Activated naive CD8-positive, alpha-beta T cell treated with anti-CD3 and anti-CD28 coated beads, Interleukin-2, amount 50 U/mL, for 24 hours (primary cell): ENCODE data around the gene WDR38.
A peak's percentile ranks its signal among the peaks of the same experiment; 100 is the strongest.

Experiments used
- ATAC-seq: fragments of 150-1000 bp; cut with Tn5 transposase; one replicate; pipeline ENCODE4 v1.10.0; 2021
- DNase-seq: peaks from one replicate; pipeline ENCODE4 v3.0.0; 2021
- H3K27ac Mint-ChIP-seq: one replicate; pipeline ENCODE4 v1.8.0; 2021; ENCODE audit warnings: mild to moderate bottlenecking, mixed read lengths
- H3K27me3 Mint-ChIP-seq: one replicate; pipeline ENCODE4 v1.8.0; 2021; ENCODE audit warnings: mixed read lengths
- H3K36me3 Mint-ChIP-seq: one replicate; pipeline ENCODE4 v1.8.0; 2021; ENCODE audit warnings: low read depth, mixed read lengths
- H3K4me1 Mint-ChIP-seq: one replicate; pipeline ENCODE4 v1.8.0; 2021; ENCODE audit warnings: mixed read lengths
- H3K4me3 Mint-ChIP-seq: one replicate; pipeline ENCODE4 v1.8.0; 2021; ENCODE audit warnings: mild to moderate bottlenecking, moderate library complexity, mixed read lengths
- H3K9me3 Mint-ChIP-seq: one replicate; pipeline ENCODE4 v1.8.0; 2021; ENCODE audit warnings: mixed read lengths

Gene WDR38, protein sequence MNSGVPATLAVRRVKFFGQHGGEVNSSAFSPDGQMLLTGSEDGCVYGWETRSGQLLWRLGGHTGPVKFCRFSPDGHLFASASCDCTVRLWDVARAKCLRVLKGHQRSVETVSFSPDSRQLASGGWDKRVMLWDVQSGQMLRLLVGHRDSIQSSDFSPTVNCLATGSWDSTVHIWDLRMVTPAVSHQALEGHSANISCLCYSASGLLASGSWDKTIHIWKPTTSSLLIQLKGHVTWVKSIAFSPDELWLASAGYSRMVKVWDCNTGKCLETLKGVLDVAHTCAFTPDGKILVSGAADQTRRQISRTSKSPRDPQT

GRCh38 chr9:124852829-124853531, at the start of gene WDR38:
Gene WDR38 (plus strand): TSS chr9:124853460. CDS start chr9:124853532, 72 bp downstream.
- H3K27ac Mint-ChIP-seq: peak within 1 kb of the TSS; percentile 22
- H3K27me3 Mint-ChIP-seq: peaks cover 13% of the 10 kb centered on the region
- H3K4me3 Mint-ChIP-seq: peak within 1 kb of the TSS; percentile 50
- DNase-seq: peak; percentile 82
- H3K4me1 Mint-ChIP-seq: peaks cover 14% of the 10 kb centered on the region
- ATAC-seq: peak; percentile 82
- H3K9me3 Mint-ChIP-seq: no peaks in the 10 kb centered on the region
- H3K36me3 Mint-ChIP-seq: peaks cover 12% of the 10 kb centered on the region

DNA sequence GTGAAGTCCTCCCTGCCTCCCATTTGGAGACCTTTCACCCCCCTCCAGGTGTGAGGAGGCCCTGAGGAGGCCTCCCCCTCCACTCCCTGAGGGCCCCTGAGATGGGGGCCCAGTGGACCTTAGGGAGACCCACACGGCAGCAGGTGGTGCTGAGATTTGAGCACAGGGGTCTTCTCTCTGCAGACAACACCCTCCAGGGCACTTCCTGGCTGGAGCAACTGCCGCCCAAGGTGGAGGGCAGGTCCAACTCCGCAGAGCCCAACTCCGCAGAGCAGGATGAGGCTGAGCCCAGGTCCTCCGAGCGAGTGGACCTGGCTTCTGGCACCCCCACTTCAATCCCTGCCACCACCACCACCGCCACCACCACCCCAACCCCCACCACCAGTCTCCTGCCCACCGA, 49.3 kb upstream of the WDR38 start:
- no peaks in the 10 kb centered on the region for H3K36me3 Mint-ChIP-seq
- H3K9me3 Mint-ChIP-seq: no peaks in the 10 kb centered on the region
- peaks cover 8% of the 10 kb centered on the region for H3K4me1 Mint-ChIP-seq
- peaks cover 2% of the 10 kb centered on the region for H3K27me3 Mint-ChIP-seq
- no peak overlapping the region for H3K27ac Mint-ChIP-seq
- ATAC-seq (no peak), DNase-seq (no peak)
- no peak overlapping the region for H3K4me3 Mint-ChIP-seq

DNA sequence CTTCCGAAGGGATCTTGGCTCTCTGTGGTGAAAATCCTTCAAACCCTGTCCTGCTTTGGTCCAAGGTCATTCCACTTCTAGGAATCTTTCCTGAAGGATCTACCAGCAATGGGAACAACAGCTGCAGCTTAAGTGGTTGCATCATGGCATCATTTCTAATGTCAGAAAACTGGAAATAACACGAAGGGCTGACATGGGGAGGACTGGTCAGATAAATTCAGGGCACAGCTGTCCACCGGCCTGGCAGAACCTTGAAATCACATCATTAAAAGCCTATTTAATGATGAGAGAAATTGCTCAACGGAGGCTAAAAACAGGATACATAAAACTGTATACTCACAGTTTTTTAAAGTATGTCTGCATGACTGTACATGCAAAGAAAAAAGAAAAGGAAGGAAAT, 48.1 kb upstream of the WDR38 start:
- Mint-ChIP-seq H3K4me3 (no peak overlapping the region), H3K27ac (no peak overlapping the region), H3K27me3 (peaks cover 2% of the 10 kb centered on the region), H3K9me3 (no peaks in the 10 kb centered on the region), H3K4me1 (peaks cover 6% of the 10 kb centered on the region), H3K36me3 (no peaks in the 10 kb centered on the region)
- DNase-seq (no peak), ATAC-seq (no peak)

DNA sequence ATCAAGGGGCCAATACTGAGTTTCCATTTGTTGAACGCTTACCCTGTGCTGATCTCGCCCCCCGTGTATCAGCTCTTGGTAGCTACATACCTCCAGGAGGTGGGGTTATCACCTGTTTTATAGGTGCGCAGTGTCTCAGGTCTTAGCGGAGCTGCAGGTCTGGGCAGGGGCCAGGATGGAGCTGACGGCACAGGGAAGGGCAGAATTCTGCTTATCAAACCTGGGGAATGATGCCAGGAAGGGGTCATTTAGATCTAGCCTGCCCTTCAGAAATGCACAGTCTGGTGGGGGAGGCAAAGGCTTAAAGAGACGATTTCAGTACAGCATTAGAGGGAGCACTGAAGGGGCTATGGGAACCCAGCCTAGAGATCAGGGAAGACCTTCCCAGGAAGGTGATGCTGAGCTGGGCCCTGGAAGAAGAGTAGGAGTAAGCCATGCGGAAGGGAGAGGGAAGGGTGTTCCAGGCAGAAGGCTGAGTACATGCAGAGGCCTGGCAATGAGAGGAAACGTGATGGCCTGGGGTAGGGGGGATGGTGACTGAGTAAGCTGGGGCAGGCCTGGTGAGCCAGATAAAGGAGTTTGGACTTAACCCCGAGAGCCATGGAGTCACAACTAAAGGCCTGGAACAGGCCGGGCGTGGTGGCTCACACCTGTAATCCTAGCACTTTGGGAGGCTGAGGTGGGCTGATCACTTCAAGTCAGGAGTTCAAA, 44.9 kb upstream of the WDR38 start:
- H3K4me3 Mint-ChIP-seq: no peak overlapping the region
- no peak overlapping the region for H3K27ac Mint-ChIP-seq
- H3K9me3 Mint-ChIP-seq: no peaks in the 10 kb centered on the region

DNA sequence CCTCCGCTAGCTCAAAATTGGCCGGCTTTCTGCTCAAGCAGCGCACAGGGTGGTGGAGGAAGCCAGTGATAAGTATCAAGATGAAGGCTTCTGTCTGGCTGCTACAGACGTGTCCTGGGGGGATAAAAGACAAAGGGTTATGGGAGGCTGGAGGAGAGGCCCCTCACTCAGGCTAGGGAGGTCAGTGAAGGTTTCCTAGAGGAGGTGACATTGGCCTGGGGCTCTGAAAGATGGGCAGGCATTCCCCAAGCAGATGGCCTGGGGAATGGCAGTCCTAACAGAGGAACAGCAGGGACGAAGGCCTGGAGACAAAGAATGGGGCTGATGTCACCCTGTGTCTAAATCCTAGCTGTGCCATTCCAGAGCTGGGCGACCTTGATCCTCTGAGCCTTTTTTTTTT, 44.0 kb upstream of the WDR38 start:
- H3K27me3 Mint-ChIP-seq: peaks cover 2% of the 10 kb centered on the region
- H3K36me3 Mint-ChIP-seq: no peaks in the 10 kb centered on the region
- no peaks in the 10 kb centered on the region for H3K9me3 Mint-ChIP-seq
- DNase-seq (no peak), ATAC-seq (no peak)
- no peak overlapping the region for H3K4me3 Mint-ChIP-seq
- H3K27ac Mint-ChIP-seq: no peak overlapping the region
- peaks cover 3% of the 10 kb centered on the region for H3K4me1 Mint-ChIP-seq

More for the DNA sequence above, 44.9 kb upstream of the WDR38 start:
- H3K27me3 Mint-ChIP-seq: peaks cover 2% of the 10 kb centered on the region
- peaks cover 3% of the 10 kb centered on the region for H3K4me1 Mint-ChIP-seq
- no peaks in the 10 kb centered on the region for H3K36me3 Mint-ChIP-seq
- ATAC-seq (no peak), DNase-seq (no peak)

GRCh38 chr9:124809741-124810500, 43.3 kb upstream of the WDR38 start:
- Mint-ChIP-seq H3K9me3 (no peaks in the 10 kb centered on the region), H3K4me1 (peaks cover 3% of the 10 kb centered on the region), H3K27ac (no peak overlapping the region), H3K4me3 (no peak overlapping the region), H3K27me3 (peaks cover 2% of the 10 kb centered on the region), H3K36me3 (no peaks in the 10 kb centered on the region)
- no peak for DNase-seq
- no peak for ATAC-seq

- peaks cover 3% of the 10 kb centered on the region for H3K4me1 Mint-ChIP-seq
- no peak overlapping the region for H3K4me3 Mint-ChIP-seq
Observed at GRCh38 chr9:124810663-124811355, 42.5 kb upstream of the WDR38 start.

DNA sequence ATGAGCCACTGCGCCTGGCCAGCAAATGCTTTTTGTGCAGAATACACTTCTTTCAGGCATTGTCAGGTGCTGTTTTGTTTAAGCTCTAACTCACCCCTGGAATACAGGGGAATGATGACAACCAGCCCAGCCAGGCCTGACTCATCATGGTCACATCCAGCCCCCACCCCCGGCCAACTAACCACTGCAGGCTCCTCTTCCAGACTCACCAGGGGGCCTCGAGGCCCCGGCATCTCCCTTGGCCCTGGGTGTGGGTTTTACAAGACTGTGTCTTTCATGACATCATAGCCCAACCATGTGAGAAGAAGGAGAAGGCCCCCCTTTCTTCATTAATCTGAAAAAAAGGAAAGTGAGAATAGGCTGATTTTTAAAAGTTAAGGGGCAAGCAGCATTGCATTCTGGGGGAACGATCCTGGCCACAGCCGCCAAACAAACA, 40.8 kb upstream of the WDR38 start:
- Mint-ChIP-seq H3K27ac (no peak overlapping the region), H3K4me3 (no peak overlapping the region), H3K27me3 (peaks cover 7% of the 10 kb centered on the region), H3K36me3 (no peaks in the 10 kb centered on the region), H3K9me3 (no peaks in the 10 kb centered on the region), H3K4me1 (peaks cover 3% of the 10 kb centered on the region)
- ATAC-seq (no peak), DNase-seq (peak; percentile 17)

More at GRCh38 chr9:124810663-124811355, 42.5 kb upstream of the WDR38 start:
- H3K27ac Mint-ChIP-seq: no peak overlapping the region
- DNase-seq: no peak
- no peaks in the 10 kb centered on the region for H3K9me3 Mint-ChIP-seq
- peaks cover 2% of the 10 kb centered on the region for H3K27me3 Mint-ChIP-seq
- ATAC-seq: no peak
- no peaks in the 10 kb centered on the region for H3K36me3 Mint-ChIP-seq

DNA sequence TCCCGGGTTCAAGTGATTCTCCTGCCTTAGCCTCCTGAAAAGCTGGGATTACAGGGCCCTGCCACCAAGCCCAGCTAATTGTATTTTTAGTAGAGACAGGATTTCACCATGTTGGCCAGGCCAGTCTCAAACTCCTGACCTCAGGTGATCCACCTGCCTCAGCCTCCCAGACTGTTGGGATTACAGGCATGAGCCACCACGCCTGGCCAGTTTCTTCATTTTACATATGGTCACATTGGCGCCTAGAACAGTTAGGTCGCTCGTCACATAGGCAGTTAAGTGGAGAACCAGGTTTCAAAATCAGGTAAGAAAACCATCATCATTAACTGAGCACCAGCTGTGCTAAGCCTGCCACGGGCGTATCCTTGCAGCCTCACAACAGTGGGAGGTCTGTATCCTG, 40.2 kb upstream of the WDR38 start:
- DNase-seq (no peak), ATAC-seq (no peak)
- Mint-ChIP-seq H3K4me3 (no peak overlapping the region), H3K9me3 (no peaks in the 10 kb centered on the region), H3K27me3 (peaks cover 9% of the 10 kb centered on the region), H3K4me1 (peaks cover 3% of the 10 kb centered on the region), H3K36me3 (no peaks in the 10 kb centered on the region), H3K27ac (no peak overlapping the region)

GRCh38 chr9:124813501-124814163, 39.6 kb upstream of the WDR38 start:
- no peak for DNase-seq
- no peaks in the 10 kb centered on the region for H3K36me3 Mint-ChIP-seq
- H3K4me3 Mint-ChIP-seq: no peak overlapping the region
- H3K27me3 Mint-ChIP-seq: peaks cover 8% of the 10 kb centered on the region
- peaks cover 9% of the 10 kb centered on the region for H3K4me1 Mint-ChIP-seq
- no peak overlapping the region for H3K27ac Mint-ChIP-seq
- ATAC-seq: no peak
- H3K9me3 Mint-ChIP-seq: no peaks in the 10 kb centered on the region

GRCh38 chr9:124814164-124814535, 39.1 kb upstream of the WDR38 start:
- Mint-ChIP-seq H3K9me3 (no peaks in the 10 kb centered on the region), H3K4me1 (peaks cover 10% of the 10 kb centered on the region), H3K4me3 (no peak overlapping the region), H3K27me3 (peaks cover 8% of the 10 kb centered on the region), H3K36me3 (no peaks in the 10 kb centered on the region), H3K27ac (no peak overlapping the region)
- DNase-seq (no peak), ATAC-seq (no peak)

- Mint-ChIP-seq H3K9me3 (no peaks in the 10 kb centered on the region), H3K27me3 (peaks cover 8% of the 10 kb centered on the region), H3K27ac (no peak overlapping the region), H3K36me3 (no peaks in the 10 kb centered on the region), H3K4me3 (no peak overlapping the region), H3K4me1 (peaks cover 10% of the 10 kb centered on the region)
- DNase-seq (no peak), ATAC-seq (no peak)
Observed at GRCh38 chr9:124815601-124816000, 37.7 kb upstream of the WDR38 start.

GRCh38 chr9:124818431-124819281, 34.6 kb upstream of the WDR38 start:
- peak; percentile 28 for DNase-seq
- no peaks in the 10 kb centered on the region for H3K36me3 Mint-ChIP-seq
- peak; percentile 88 for ATAC-seq

More at GRCh38 chr9:124818431-124819281, 34.6 kb upstream of the WDR38 start:
- Mint-ChIP-seq H3K9me3 (no peaks in the 10 kb centered on the region), H3K27ac (no peak overlapping the region), H3K27me3 (peaks cover 8% of the 10 kb centered on the region), H3K4me3 (no peak overlapping the region), H3K4me1 (peaks cover 7% of the 10 kb centered on the region)
